KMS-11 (cell line): ENCODE data around the gene CCDC170.

Experiments used
- H2AFZ ChIP-seq: fragments of 200-600 bp; sonication (generic); 2 replicates; pipeline ENCODE4 v1.6.1; 2016; ENCODE audit warnings: antibody characterized with exemption, mixed run types, low read depth
- H3K27ac ChIP-seq: fragments of 200-600 bp; sonication (generic); 2 replicates; pipeline ENCODE4 v1.6.1; 2016; ENCODE audit warnings: mild to moderate bottlenecking, mixed run types
- H3K27me3 ChIP-seq: fragments of 200-600 bp; sonication (generic); 2 replicates; pipeline ENCODE4 v1.6.1; 2017; ENCODE audit warnings: mild to moderate bottlenecking, low read depth, mixed run types, moderate library complexity; ENCODE audit not compliant: insufficient read depth
- H3K36me3 ChIP-seq: fragments of 200-600 bp; sonication (generic); 2 replicates; pipeline ENCODE4 v1.6.1; 2017; ENCODE audit warnings: mild to moderate bottlenecking, mixed run types; ENCODE audit not compliant: insufficient read depth
- H3K4me1 ChIP-seq: fragments of 200-600 bp; sonication (generic); 2 replicates; pipeline ENCODE4 v1.6.1; 2016; ENCODE audit warnings: mild to moderate bottlenecking, low read depth, mixed run types; ENCODE audit not compliant: poor library complexity, severe bottlenecking
- H3K4me2 ChIP-seq: fragments of 200-600 bp; sonication (generic); 2 replicates; pipeline ENCODE4 v1.7.0; 2016; ENCODE audit warnings: mild to moderate bottlenecking, mixed run types
- H3K4me3 ChIP-seq: fragments of 200-600 bp; sonication (generic); IDR thresholded peaks from 2 replicates; pipeline ENCODE4 v1.6.1; 2017; ENCODE audit warnings: low read depth, low read length, mixed read lengths; ENCODE audit not compliant: insufficient read depth
- H3K79me2 ChIP-seq: fragments of 200-600 bp; sonication (generic); 2 replicates; pipeline ENCODE4 v1.6.1; 2016; ENCODE audit warnings: low read depth, mixed run types; ENCODE audit not compliant: insufficient read depth
- H3K9ac ChIP-seq: fragments of 200-600 bp; sonication (generic); 2 replicates; pipeline ENCODE4 v1.6.1; 2016; ENCODE audit warnings: mild to moderate bottlenecking, mixed run types
- H4K20me1 ChIP-seq: fragments of 200-600 bp; sonication (generic); 2 replicates; pipeline ENCODE4 v1.6.1; 2016; ENCODE audit warnings: mild to moderate bottlenecking, mixed run types; ENCODE audit not compliant: insufficient read depth
- TF ChIP-seq, protein P1 (sequence below): fragments of 200-600 bp; sonication (generic); conservative IDR thresholded peaks from 2 replicates; pipeline ENCODE4 v1.6.1; 2017; ENCODE audit warnings: low read depth, mild to moderate bottlenecking, antibody characterized with exemption, low read length, moderate library complexity, mixed read lengths

The CCDC170 gene

DNA sequence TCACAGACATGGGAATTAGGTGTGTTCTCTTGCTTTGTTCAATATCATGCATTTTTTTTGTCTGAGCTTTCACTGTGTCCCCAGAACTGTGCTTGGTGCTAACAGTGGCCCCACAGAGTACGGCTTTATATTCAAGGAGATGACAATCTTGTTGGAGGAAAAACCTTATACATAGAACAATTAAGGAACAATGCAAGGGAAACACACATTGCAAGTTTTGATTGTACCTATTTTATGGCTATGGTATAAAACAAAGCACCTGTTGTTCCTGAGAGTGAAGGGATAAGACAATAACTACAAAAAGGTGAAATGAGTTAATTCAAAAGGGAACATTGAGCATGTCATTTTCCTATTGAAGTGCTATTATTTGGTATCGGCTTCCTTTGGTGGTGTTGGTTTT is 169.7 kb downstream of the CCDC170 start:
- H4K20me1 ChIP-seq, result no peaks in the 10 kb centered on the region
- H3K36me3 ChIP-seq, result no peaks in the 10 kb centered on the region
- no peak overlapping the region for H3K9ac ChIP-seq
- H3K27me3 ChIP-seq, result no peaks in the 10 kb centered on the region
- H3K4me1 ChIP-seq, result peaks cover under 1% of the 10 kb centered on the region
- no peak overlapping the region for H3K4me3 ChIP-seq
- H3K27ac ChIP-seq, result no peak overlapping the region
- H3K79me2 ChIP-seq, result no peaks in the 10 kb centered on the region
- no peak overlapping the region for H2AFZ ChIP-seq
- TF ChIP-seq, protein P1, sequence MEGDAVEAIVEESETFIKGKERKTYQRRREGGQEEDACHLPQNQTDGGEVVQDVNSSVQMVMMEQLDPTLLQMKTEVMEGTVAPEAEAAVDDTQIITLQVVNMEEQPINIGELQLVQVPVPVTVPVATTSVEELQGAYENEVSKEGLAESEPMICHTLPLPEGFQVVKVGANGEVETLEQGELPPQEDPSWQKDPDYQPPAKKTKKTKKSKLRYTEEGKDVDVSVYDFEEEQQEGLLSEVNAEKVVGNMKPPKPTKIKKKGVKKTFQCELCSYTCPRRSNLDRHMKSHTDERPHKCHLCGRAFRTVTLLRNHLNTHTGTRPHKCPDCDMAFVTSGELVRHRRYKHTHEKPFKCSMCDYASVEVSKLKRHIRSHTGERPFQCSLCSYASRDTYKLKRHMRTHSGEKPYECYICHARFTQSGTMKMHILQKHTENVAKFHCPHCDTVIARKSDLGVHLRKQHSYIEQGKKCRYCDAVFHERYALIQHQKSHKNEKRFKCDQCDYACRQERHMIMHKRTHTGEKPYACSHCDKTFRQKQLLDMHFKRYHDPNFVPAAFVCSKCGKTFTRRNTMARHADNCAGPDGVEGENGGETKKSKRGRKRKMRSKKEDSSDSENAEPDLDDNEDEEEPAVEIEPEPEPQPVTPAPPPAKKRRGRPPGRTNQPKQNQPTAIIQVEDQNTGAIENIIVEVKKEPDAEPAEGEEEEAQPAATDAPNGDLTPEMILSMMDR, result no peak
- H3K4me2 ChIP-seq, result no peak overlapping the region

DNA sequence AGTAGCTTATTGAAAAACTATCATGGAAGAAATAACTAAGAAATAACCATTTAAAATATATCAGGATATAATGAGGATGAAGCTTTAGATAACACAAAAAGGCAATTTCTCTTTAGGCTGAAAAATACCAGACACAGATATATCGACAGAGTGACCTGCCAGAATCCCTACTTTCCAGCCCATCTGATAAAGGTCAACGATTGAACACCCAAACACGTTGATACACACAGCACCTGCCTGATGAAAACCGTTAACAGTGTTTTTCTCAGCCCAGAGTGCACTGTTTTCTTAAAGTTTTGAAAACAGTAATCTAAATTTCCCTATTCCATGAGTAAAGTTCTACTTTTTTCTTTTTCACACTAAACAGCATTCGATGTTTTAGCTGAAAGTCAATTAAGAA is 170.6 kb downstream of the CCDC170 start:
- Histone ChIP-seq H3K4me3 (no peak overlapping the region), H3K4me2 (no peak overlapping the region), H3K9ac (no peak overlapping the region), H3K36me3 (no peaks in the 10 kb centered on the region), H3K27me3 (no peaks in the 10 kb centered on the region), H3K79me2 (no peaks in the 10 kb centered on the region), H4K20me1 (no peaks in the 10 kb centered on the region), H3K4me1 (peaks cover 3% of the 10 kb centered on the region), H2AFZ (no peak overlapping the region), H3K27ac (no peak overlapping the region)
- TF ChIP-seq, protein P1, result no peak

DNA sequence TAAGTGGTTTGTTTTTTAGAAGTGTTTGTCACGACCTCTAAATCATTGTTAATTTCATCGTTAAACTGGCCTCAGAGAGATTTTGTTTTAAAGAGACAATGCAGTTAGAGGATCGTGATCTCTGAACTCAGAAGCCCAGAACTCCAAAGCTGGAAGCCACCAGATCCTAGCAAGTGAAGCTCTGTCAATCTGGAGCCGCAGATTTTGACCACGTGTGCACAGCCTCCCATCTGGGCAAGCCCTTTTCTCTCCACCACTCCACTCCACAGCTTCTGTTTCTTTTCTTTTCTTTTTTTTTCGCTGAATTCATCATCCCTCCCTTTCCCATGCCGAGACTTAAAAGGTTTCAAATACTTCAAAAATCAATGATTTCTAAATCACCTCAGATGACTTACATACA is 171.5 kb downstream of the CCDC170 start:
- H3K27ac ChIP-seq, result no peak overlapping the region
- H3K9ac ChIP-seq, result no peak overlapping the region
- TF ChIP-seq, protein P1, result no peak
- no peak overlapping the region for H3K4me2 ChIP-seq
- no peaks in the 10 kb centered on the region for H4K20me1 ChIP-seq
- no peaks in the 10 kb centered on the region for H3K79me2 ChIP-seq
- no peak overlapping the region for H2AFZ ChIP-seq
- no peaks in the 10 kb centered on the region for H3K27me3 ChIP-seq
- no peak overlapping the region for H3K4me3 ChIP-seq
- H3K4me1 ChIP-seq, result peaks cover 3% of the 10 kb centered on the region
- H3K36me3 ChIP-seq, result no peaks in the 10 kb centered on the region

DNA sequence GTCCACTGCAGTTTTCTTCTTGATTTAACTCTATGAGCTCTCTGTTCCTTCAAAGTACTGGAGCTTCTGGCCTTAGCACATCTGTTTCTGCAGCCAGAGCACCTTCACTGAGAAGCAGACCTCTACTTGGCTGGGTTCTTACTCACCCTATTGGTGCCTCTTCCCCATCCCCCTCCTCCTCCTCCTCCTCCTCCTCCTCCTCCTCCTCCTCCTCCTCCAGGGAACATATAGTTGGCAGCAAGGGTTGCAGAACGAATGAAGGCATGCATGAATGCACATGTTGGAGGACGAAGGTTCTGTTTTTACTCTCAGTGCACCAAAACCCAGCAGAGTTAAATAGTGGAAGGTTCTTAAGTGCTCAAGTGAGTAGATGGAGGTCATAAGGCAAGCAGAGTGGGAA is 172.7 kb downstream of the CCDC170 start:
- Histone ChIP-seq H3K27ac (no peak overlapping the region), H3K27me3 (no peaks in the 10 kb centered on the region), H2AFZ (no peak overlapping the region), H3K36me3 (no peaks in the 10 kb centered on the region), H3K4me1 (peaks cover 3% of the 10 kb centered on the region), H3K4me2 (no peak overlapping the region), H3K9ac (no peak overlapping the region), H4K20me1 (no peaks in the 10 kb centered on the region), H3K4me3 (no peak overlapping the region), H3K79me2 (no peaks in the 10 kb centered on the region)
- TF ChIP-seq, protein P1, result no peak

DNA sequence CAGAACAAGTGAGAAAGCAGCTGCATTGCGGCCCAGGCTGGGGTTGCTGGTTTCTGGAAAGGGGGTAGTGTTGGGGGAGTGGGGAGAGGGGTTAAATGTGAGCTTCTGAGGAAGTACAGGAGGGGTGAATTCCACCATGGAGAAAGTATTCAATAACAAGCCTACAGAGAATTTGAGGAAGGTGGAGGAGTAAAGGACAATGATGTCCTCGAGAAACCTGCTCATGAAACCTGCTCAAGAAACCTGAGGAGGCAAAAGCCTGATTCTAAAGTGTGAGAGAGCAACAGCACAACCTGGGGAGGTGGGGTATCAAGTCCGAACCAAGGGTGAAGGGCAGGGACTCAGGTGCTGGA is 175.4 kb downstream of the CCDC170 start:
- Histone ChIP-seq H3K4me2 (no peak overlapping the region), H3K79me2 (no peaks in the 10 kb centered on the region), H3K9ac (no peak overlapping the region), H4K20me1 (no peaks in the 10 kb centered on the region), H3K27me3 (no peaks in the 10 kb centered on the region), H3K36me3 (no peaks in the 10 kb centered on the region), H3K27ac (no peak overlapping the region), H3K4me1 (peaks cover 3% of the 10 kb centered on the region), H3K4me3 (no peak overlapping the region), H2AFZ (no peak overlapping the region)
- TF ChIP-seq, protein P1, result no peak
